ENCODE results near the gene COQ4.

DNA sequence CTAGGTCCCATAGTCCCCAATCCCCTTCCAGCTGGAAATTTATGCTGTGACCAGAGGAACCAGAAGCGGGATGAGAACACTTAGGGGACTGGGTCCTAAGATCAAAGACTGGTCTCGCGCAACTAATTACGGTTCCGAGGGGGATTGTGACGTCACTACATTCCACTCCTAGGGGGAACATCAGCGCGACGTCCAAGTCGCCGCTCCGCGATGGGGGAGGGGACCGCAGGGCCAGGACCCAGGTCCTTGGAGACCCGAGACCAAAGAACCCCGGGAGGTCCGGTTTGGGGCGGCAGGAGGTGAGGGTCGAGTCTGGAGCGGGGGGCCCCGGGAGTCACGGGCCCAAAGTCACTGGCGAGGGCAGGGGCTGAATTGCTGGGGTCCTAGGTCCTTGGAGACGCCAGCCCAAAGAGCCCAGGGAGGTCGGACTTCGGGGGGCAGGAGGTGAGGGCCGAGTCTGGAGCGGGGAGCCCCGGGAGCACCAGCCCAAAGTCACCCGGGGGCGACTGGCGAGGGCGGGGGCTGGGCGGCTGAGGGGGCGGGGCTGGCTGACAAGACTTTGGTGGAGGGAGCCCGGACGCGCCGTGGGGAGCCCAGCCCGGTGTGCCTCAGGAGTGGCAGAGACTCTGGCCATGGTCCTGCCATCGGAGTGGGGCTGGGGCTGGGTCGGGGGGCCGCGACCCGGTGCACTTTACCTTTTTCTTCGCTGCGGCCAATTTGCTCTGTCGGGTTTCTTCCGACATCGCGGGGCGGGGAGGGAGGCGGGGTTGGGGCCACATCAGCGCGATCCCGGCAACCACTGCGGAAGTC lies 47.2 kb upstream of the COQ4 start, which contains the start of gene GOLGA2:
- TF ChIP-seq, protein P1, sequence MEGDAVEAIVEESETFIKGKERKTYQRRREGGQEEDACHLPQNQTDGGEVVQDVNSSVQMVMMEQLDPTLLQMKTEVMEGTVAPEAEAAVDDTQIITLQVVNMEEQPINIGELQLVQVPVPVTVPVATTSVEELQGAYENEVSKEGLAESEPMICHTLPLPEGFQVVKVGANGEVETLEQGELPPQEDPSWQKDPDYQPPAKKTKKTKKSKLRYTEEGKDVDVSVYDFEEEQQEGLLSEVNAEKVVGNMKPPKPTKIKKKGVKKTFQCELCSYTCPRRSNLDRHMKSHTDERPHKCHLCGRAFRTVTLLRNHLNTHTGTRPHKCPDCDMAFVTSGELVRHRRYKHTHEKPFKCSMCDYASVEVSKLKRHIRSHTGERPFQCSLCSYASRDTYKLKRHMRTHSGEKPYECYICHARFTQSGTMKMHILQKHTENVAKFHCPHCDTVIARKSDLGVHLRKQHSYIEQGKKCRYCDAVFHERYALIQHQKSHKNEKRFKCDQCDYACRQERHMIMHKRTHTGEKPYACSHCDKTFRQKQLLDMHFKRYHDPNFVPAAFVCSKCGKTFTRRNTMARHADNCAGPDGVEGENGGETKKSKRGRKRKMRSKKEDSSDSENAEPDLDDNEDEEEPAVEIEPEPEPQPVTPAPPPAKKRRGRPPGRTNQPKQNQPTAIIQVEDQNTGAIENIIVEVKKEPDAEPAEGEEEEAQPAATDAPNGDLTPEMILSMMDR (IDR thresholded peaks at IDR 0.05; ENCODE audit: borderline replicate concordance, extremely low read depth, low read length, poor library complexity, severe bottlenecking) = no peak
- TF ChIP-seq EZH2 (IDR thresholded peaks at IDR 0.05; ENCODE audit: borderline replicate concordance, low read depth, low read length, severe bottlenecking) = no peak
